Putamen (tissue), 1 donor: ENCODE results near the gene C5orf47.
A peak's percentile ranks its signal among the peaks of the same experiment; 100 is the strongest.
"Not testable (repeated sequence)": the region's sequence is repeated elsewhere in the genome, so short reads cannot be mapped to it uniquely, and the experiment has no call there.

ENCODE experiments used
- DNase-seq: peaks from one replicate; pipeline ENCODE4 v3.0.0-alpha.2; 2016; ENCODE audit warnings: low spot score

Gene C5orf47

DNA sequence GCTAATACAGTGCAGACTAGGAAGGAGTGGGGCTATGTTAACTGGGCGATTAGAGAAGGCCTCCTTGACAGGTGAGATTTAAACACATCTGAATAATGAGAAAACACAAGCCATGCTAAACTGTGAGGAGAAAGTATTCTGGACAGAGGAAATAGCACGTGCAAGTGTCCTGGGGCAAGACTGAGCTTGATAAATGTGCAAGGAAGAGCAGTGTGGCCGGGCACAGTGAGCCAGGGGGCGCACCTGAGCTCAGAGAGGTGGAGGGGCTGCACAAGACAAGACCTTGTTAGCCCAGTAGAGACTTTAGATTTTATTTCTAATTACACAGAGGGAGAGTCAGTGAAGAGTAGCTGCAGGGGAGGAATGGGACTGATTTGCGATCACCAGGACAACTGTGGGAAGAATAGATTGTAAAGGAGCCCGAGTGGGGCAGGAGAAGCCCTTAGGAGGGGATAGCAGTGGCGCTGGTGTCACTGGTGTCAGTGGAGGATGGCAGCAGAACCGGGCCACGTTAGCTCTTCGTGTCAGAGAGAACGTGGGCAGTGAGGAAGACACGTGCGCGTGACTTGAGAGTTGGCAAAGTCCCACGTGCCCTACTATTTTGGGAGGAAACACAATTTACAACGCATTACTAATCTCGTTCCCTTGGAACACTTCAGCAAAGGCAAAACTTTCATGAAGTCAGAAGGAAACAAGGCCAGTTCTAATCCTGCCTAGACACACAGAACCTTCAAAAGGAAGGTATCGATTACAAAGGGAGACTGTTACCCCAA is 17.9 kb upstream of the C5orf47 start:
- no peak for DNase-seq

DNA sequence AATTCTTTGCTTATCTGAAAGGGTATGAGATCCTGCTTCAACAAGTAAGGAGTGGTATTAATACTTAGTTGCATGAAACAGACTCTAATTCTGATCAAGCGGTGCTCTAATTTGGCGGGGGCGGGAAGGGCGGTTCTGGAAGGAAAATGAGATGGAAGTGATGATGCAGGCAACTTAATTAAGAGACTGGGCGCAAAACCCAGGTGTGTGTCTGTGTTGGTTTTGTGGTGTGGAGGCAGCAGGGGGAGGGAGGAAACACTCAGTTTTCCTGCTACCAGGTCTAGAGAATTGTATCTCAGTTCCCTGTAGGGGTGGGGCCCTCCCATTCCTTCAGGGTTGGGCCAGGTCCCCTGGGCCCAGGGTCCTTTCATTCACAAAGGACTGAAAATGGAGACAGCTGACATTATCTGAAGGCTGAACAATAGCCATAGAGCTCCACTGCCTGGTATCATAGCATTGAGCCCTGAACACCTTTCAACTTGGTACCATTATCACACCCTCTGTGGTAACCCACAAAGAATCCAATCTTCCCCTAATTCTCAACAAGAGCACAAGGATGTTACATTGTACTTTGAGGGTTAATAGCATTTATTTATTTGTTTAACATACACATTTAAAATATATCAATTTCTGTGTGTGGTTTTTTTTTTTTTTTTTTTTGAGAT is 17.2 kb upstream of the C5orf47 start:
- no peak for DNase-seq

DNA sequence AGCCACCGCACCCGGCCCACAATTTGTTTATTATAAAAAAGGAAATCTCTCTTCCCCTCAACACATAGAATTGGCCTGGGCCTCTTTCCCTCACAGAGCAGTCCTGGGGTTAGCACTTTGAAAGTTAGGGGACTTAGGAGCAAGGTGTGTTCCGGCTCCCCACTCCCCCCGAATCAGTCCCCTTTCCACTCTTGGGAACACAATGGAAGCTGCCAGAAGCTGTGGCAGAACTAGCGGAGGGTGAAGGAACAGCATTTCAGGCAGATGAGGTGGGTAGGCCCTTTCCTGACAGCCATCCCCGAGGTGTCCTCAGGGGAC is 16.4 kb upstream of the C5orf47 start:
- DNase-seq: no peak

DNA sequence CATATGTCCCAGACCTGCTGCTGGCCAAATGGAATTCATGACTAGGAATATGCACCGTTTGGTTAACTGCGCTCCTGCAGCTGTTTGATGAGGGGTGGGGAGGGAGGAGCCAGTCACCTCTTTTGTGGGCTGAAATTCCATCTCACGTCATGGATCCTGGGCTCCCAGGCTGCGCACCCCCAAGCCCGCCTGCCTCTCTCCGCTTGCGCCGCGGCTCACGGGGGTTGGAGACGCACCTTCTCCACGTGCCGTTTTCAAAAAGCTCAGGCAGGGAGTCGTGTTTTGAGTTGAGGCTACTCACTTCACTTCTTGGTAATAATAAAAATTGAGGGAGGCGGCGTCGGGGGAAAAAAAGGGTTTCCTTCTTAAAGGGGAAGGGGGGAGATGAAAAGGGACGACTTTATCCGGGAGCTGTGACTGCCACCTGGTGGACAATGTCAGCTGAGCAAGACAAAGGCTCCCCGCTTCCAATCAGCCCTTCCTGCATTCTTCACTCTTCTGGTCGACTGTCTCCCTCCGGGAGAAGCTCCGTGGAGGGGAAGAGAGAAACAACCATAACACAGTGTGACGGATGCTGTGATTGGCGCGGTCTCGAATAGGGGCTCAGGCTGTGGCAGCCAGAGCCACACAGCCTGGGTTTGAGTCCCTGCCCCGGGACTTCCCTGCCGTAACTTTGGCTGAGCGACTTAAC is 15.9 kb upstream of the C5orf47 start:
- DNase-seq: peak; percentile 90

DNA sequence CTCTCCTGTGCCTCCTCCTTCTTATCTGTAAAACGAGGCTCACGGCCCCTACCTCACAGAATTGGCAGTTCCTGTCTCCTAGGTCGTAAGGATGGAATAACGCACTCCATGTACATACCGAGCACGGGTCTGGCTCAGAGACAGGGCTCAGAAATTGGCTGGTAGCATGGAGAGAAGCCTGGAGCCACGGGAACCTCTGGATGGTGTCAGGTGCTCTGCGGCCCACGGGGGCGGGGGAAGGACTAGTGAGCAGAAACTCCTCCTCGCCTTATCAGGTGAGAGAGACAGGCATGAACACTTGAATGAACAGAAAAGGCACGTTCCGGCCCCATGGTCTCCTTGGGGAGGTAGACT is 15.4 kb upstream of the C5orf47 start:
- DNase-seq: no peak

DNA sequence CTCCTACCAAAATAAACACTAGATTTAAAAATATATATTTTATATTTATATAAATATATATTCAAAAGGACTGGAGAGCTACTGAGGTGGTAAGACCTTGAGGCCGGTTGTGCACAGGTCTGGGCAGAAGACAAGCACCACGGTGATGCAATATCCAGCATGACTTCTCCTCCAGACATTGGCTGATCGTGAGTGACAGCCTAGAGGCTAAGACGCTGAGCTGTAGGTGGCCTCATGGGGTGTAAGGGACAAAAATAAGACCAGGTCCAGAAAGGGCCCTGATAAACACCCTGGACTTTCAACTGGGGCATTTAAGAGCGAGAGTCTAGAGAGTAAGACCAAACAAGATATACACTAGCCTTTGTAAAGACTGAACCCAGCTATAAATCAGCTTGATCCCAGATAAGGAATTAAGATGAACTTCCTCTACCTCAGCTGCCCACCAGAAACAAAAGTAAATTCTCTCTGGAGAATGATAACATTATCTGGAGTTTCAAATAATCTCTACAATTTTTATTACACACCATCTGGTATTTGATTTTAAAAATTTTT is 14.2 kb upstream of the C5orf47 start:
- DNase-seq: no peak

DNA sequence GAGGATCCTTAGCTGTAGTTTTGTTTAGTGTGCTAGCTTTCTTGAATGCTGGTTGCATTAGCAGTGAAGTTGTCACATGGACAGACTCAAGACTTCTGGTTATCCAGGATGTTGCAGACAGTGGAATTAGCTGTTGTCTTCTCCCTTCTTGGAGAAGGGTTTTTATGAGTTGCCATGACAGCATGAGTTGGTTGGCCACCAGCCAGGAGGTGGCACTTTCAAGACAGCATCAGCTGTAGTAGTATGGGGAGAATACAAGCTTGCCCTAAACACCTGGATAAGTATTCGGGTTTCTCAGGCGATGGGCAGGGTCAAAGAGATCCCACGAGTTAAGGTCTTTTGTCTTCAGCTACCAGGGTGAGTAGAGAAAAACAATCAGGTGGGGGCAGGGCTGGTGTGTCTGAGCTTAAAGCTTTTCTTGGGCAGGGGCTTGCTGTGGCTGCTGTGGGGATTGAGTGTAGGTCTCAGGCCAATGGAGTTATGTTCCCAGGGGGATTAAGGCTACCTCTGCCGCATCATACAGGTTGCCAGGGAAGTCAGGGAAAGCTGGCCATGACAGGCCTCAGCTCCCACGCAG is 7.7 kb upstream of the C5orf47 start:
- DNase-seq: no peak

DNA sequence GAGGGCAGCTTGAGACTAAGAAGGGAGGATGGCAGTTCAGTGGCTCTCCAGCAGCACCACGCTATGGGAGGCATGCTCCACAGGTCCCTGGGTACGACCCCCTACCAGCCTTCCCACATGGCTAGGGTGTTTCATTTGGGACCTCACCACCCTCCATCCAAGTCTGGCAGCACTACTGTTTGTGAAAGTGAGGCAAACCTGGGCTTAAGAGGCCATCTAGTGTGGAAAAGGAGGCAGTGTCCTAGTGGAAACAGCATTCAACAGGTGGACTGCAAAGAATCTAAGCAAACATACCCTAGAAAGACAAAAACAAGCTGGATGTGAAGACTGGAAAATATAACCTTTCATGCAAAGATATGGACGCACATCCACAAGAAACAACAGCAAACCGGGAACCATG is 4.8 kb upstream of the C5orf47 start:
- no peak for DNase-seq

DNA sequence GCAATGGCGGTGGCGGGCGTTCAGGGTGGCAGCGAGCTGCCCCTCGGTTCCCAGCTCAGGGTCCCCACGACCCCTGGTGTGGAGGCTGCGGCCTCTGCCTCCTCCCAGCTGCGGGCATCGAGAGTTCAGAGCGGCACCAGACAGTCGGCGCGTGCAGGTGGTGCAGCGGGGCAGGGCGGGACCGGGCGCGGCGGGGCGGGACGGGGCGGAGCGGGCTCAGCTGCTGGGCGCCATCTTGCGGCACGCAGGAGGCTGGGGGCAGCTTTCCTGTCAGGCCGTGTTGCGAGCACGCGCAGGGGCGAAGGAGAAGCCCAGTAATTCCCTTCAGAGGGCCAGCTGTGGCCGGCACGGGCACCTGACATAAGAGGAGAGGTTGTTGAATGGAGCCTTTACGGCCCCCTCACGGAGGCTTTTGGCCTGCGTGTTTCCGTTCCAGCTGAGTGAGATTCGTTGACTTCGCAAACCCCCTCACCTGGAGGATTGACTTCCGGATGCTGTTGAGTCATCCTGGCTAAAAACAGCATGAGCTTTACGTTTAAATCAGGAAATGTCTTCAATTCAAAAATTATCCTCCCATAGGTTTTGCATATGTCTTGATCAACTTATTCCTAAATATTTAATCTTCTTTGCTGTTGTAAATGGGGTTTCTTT is 587 bp downstream of the C5orf47 start:
- DNase-seq: no peak

DNA sequence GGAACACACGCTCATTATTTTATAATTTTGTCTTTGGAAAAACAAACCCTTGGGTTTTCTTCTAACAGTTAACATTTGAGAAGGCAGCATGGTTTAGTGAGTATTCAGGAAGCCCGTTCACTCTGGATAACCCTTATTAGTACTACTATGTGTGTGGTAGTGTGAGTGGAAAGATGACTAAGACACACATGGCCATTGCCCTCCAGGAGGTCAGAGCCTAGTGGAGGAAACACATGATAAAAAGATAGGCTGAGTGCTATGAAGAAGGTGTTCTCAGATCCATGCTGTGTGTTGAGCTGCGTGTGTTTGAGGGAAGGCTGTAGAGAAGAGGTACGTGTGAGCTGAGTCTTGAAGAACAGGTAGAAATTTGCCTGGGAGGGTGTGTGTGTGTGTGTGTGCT is 8.4 kb downstream of the C5orf47 start:
- DNase-seq: no peak

DNA sequence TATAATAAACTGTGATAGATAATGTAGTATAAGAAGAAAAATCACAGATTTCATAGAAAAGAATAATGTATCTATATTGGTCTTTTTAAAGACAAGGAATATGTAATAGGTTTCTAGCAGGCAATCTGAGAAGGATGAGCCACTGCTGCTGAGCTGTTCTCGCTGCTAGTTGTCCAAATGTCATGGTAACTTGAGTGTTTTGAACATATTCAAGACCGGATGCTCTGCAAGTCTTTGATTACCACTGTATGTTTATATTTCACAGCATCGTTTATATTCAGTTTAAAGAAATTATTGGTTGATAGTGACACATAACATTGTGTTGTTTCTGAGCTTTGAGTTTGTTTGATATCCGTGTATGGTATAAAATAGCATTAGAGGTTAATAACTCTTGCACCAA is 9.6 kb downstream of the C5orf47 start:
- no peak for DNase-seq

DNA sequence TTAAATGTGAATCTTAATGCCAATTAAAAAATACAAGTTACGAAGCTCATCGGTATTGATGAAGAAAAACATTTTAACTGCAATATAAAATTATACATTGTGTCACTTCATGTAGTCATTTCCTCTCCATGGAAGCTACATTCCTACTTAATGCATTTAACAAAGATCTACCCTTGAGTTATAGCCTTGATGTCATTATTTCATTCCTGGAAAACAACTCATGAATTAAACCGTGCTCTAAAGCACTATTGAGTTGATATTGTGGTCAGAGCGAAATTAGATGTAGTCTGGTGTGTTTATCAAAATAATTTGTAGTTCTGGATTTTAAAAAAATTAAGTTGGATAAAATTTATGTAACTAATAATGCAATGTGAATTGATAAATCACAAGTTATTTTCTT is 11.1 kb downstream of the C5orf47 start:
- DNase-seq: no peak

DNA sequence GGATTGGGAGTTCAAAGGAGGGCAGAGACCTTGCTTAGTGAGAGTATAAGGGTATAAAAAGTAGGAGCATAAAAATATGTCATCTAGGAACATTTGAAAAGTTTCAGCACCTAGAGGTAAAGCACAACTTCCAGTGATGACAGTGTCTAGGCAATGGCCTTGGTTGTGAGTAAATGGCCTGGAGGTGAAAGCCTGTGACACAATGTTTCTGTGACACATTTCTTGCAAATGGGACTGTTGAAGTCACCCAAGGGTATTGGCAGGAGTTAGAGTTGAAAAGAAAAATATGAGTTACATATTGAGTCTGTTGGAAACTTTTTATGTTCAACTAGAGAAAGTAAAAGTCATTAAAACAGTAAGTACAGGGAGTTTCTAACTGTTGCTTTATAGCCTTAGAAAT is 14.8 kb downstream of the C5orf47 start:
- DNase-seq: no peak

DNA sequence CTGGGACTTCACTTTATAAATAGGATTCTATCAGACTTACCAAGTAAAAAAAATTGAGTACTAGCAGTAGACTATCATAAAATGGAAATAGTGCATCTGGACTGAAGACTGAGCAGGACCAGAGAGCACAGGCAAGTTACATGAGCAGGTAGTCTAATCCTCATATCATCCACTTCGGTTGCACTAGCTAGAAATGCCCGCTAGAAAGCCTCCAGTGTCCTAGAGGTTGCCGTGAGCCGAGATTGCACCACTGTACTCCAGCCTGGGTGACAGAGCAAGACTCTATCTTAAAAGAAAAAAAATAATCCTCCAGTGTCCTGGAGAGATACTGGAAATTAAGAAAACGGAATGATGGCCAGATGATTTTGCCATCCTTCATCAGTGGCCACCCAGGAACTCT is 20.0 kb downstream of the C5orf47 start:
- DNase-seq: no peak

DNA sequence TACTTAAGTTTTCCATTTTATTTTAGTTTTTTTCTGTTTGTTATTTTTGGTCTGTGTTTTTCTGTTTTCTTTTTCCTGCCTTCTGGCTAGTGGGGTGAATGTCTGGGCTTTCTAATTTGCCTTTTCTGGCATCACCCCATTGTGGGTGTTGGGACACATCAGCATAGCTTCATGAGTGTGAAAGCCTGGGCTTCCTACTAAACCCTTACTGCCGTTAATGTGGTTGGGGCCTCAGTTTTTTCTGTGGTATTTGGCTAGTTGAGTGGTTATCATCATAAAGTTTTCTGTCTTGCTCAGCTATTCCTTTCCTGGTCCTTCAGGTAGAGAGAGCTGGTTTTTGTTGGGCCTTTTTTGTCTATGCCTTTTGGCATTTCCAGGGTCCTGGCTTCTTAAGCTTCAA is 21.4 kb downstream of the C5orf47 start:
- no peak for DNase-seq

DNA sequence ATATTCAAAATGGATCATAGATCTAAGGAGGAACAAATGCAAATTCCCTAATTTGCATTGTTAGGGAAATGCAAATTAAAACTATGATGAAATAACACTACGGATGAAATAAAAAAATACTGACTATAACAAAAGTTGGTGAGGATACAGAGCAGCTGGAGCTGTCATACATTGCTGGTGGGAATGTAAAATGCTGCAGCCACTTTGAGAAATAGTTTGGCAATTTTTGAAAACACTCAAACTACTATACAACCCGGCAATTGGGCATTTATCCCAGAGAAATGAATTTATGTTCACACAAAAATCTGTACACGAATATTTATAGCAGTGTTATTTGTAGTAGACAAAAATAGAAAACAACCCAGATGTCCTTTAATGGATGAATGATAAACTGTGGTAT is 22.5 kb downstream of the C5orf47 start:
- no peak for DNase-seq

DNA sequence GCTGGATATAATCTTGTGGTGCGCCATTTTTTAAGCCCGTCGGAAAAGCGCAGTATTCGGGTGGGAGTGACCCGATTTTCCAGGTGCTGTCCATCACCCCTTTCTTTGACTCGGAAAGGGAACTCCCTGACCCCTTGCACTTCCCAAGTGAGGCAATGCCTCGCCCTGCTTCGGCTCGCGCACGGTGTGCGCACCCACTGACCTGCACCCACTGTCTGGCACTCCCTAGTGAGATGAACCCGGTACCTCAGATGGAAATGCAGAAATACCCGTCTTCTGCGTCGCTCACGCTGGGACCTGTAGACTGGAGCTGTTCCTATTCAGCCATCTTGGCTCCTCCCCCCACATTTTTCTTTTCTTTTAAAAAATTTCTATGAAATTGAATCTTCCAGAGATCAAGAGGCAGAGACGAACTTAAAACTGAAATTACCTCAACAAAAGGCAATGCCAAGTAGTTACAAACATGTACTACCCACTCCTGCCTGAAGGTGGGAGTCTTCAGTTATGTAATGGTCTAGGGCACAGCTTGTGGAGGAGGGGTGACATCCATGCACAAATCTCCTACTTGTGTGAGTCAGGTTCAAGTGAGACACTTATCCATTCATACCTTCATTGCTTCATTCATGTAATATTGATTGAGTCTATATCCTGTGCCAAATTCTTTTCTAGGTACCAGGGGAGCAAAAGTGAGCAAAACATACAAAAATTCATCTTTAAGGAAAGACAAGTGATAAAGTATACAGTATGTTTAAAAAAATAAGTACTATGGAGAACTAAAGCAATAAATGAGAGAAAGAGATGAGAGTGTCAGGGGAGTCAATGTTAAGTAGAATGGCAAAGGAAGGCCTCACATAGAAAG is 31.3 kb downstream of the C5orf47 start:
- DNase-seq: not testable (repeated sequence)

DNA sequence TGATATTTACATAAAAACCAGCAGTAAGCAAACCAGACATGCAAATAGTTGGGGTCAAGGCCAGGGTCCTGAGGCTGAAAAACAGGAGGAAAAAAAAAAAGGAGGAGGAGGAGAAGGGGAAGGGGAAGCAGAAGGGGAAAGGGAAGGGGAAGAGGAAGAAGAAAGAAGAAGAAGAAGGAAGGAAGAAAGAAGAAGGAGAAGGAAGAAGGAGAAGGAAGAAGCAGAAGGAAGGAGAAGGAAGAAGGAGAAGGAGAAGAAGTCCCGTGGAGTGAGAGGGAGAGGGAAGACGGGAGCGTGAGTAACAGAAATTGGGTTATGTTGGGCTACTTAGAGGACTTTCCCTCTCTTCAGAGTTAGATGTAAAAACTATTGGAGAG is 31.9 kb downstream of the C5orf47 start:
- no peak for DNase-seq

DNA sequence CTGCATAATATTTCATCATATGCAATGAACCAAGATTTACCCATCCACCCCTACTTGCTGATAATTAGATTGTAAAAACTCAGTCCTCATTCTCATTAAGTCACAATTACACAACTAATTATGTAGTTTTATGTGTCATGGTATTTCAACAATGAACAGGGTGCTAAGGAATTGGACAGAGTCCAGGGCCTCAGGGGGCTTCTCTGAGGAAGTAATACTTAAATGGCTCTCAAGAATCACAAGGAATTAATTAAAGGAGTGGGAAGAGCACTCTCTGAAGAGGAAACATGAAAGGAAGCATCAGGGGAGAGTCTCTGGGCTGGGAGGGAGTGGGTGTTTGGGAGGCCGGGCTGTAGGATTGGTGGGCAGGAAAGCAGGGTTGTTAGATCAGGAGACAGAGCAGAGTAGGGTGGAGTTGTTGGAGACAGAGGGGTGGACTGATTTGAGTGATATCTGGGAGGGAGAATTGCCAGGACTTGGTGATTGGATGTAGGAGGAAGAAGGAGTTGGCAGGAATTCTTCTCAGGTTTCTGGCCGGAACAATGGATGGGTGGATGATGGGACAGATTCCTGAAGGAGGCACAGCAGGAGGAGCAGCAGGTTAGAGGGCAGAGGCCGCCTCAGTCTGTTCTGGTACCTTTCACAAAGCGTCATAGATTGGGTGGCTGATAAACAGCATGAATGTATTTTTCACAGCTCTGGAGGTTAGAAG is 33.6 kb downstream of the C5orf47 start:
- DNase-seq: no peak

DNA sequence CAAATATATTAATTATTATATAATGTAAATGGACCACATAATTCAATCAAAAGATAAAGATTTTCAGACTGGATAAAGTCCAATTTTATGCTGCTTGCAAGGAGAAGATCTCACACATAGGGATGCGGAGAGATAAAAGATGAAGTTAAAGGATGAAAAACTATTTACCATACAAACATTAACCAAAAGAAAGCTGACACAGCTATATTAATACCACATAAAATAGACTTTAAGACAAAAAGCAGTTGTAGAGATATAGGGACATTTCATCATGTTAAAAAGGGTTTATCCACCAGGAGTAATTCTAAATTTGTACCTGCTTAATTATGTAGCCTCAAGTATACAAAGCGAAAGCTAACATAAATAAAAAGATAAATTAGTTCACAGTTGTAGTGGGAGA is 41.3 kb downstream of the C5orf47 start:
- no peak for DNase-seq
